ENCODE data around the gene LIN7B. TPM values are rescaled to one million over a fixed set of nuclear protein-coding genes. Genes with fewer than 3 reads are reported as not detected.

The LIN7B gene
- total and polyA plus RNA-seq, 2 experiments from 2014 or later = 1.2 to 10.5 TPM

- TF ChIP-seq ZNF114 (CRISPR knock-in tag; IDR thresholded peaks at IDR 0.05) (no peak), NANOG (IDR thresholded peaks at IDR 0.05; ENCODE audit: borderline replicate concordance) (no peak), STAT1 (IDR thresholded peaks at IDR 0.05; ENCODE audit: unreplicated experiment) (no peak)
Observed at GRCh38 chr19:49107625-49108459, 6.3 kb upstream of the LIN7B start (continued).

GRCh38 chr19:49109051-49109450 is 5.1 kb upstream of the LIN7B start:
- H4K20me1 ChIP-seq (replicated peaks; ENCODE audit: insufficient read depth) = peaks cover 30% of the 10 kb centered on the region; the same call in 1 of the 2 replicates
- DNase-seq (ENCODE audit: low spot score) (no peak), ATAC-seq (no peak)
- no peaks in the 10 kb centered on the region; the same call in 1 of the 2 replicates for H3K4me1 ChIP-seq (ENCODE audit: insufficient read depth)
- Mint-ChIP-seq H3K36me3 (ENCODE audit: low read depth) (peaks cover 52% of the 10 kb centered on the region), H3K4me1 (peaks cover 21% of the 10 kb centered on the region), H3K9me3 (no peaks in the 10 kb centered on the region; the same call in 1 of the 3 replicates), H3K27me3 (ENCODE audit: insufficient read depth, low read depth, poor library complexity) (peaks cover 21% of the 10 kb centered on the region), H3K27ac (peak overlapping the region; percentile 85; the same call in 1 of the 2 replicates), H3K4me3 (no peak overlapping the region)
- H3K27me3 ChIP-seq (ENCODE audit: insufficient read depth) = no peaks in the 10 kb centered on the region
- H3K36me3 ChIP-seq (ENCODE audit: insufficient read depth) = 0 out of 2 replicates have a peak, but pooled peaks cover 10% of the 10 kb centered on the region
- no peak overlapping the region for H3K4me3 ChIP-seq
- no peak overlapping the region for H3K4me2 ChIP-seq
- H3K79me2 ChIP-seq (replicated peaks; ENCODE audit: insufficient read depth) = no peaks in the 10 kb centered on the region
- peaks cover 36% of the 10 kb centered on the region for H3F3A ChIP-seq (replicated peaks; ENCODE audit: low read depth)
- no peak overlapping the region for H2AFZ ChIP-seq
- H3K9me2 ChIP-seq (ENCODE audit: insufficient read depth) = no peaks in the 10 kb centered on the region
- no peak overlapping the region for H3K27ac ChIP-seq (ENCODE audit: low read depth)
- TF ChIP-seq ZNF114 (CRISPR knock-in tag; IDR thresholded peaks at IDR 0.05) (no peak), ZNF331 (CRISPR knock-in tag; IDR thresholded peaks at IDR 0.05; ENCODE audit: low read depth) (no peak), NANOG (IDR thresholded peaks at IDR 0.05; ENCODE audit: borderline replicate concordance) (no peak), EZH2phosphoT487 (IDR thresholded peaks at IDR 0.05; ENCODE audit: unreplicated experiment) (no peak), REST (IDR thresholded peaks at IDR 0.05; ENCODE audit: unreplicated experiment) (no peak), CREB1 (CRISPR knock-in tag; IDR thresholded peaks at IDR 0.05; ENCODE audit: low read depth) (no peak), ETS1 (IDR thresholded peaks at IDR 0.05) (no peak), STAT1 (IDR thresholded peaks at IDR 0.05; ENCODE audit: unreplicated experiment) (no peak), EZH2 (IDR thresholded peaks at IDR 0.05; ENCODE audit: low read depth, unreplicated experiment) (no peak), CTCF (conservative IDR thresholded peaks at IDR 0.05; ENCODE audit: low read depth in 2 of 2) (no peak), JUNB (IDR thresholded peaks at IDR 0.05; ENCODE audit: unreplicated experiment) (no peak)

Data from GM23338 (cell line).